ENCODE measurements around the gene DSCAML1.
A peak's percentile ranks its signal among the peaks of the same experiment; 100 is the strongest.
"Not testable (repeated sequence)": the region's sequence is repeated elsewhere in the genome, so short reads cannot be mapped to it uniquely, and the experiment has no call there.

Gene DSCAML1

GRCh38 chr11:117412653-117413275 lies 384.3 kb downstream of the DSCAML1 start:
- no peak for DNase-seq

GRCh38 chr11:117412176-117412575 lies 384.8 kb downstream of the DSCAML1 start:
- no peak for DNase-seq

GRCh38 chr11:117411736-117412135 lies 385.3 kb downstream of the DSCAML1 start:
- DNase-seq, result no peak

- DNase-seq, result peak; percentile 46
Observed at GRCh38 chr11:117410861-117411710, 385.9 kb downstream of the DSCAML1 start.

GRCh38 chr11:117410238-117410637 lies 386.8 kb downstream of the DSCAML1 start:
- no peak for DNase-seq

GRCh38 chr11:117409511-117409910 lies 387.5 kb downstream of the DSCAML1 start:
- no peak for DNase-seq

- DNase-seq, result no peak
Observed at GRCh38 chr11:117408356-117408755, 388.7 kb downstream of the DSCAML1 start.

GRCh38 chr11:117407016-117407415 lies 390.0 kb downstream of the DSCAML1 start:
- DNase-seq, result no peak

GRCh38 chr11:117405898-117406297 lies 391.1 kb downstream of the DSCAML1 start:
- DNase-seq, result not testable (repeated sequence)

- not testable (repeated sequence) for DNase-seq
Observed at GRCh38 chr11:117399100-117399840, 397.7 kb downstream of the DSCAML1 start.

- not testable (repeated sequence) for DNase-seq
Observed at GRCh38 chr11:117398618-117399017, 398.4 kb downstream of the DSCAML1 start.

- DNase-seq, result no peak
Observed at GRCh38 chr11:117396970-117397369, 400.0 kb downstream of the DSCAML1 start.

- DNase-seq, result no peak
Observed at GRCh38 chr11:117395476-117395875, 401.5 kb downstream of the DSCAML1 start.

- no peak for DNase-seq
Observed at GRCh38 chr11:117394221-117394925, 402.6 kb downstream of the DSCAML1 start.

GRCh38 chr11:117392979-117393378 lies 404.0 kb downstream of the DSCAML1 start:
- DNase-seq, result no peak

- DNase-seq, result no peak
Observed at GRCh38 chr11:117392001-117392690, 404.9 kb downstream of the DSCAML1 start.

GRCh38 chr11:117391181-117391580 lies 405.8 kb downstream of the DSCAML1 start:
- no peak for DNase-seq

GRCh38 chr11:117390743-117391142 lies 406.3 kb downstream of the DSCAML1 start:
- no peak for DNase-seq

- no peak for DNase-seq
Observed at GRCh38 chr11:117387992-117388755, 408.8 kb downstream of the DSCAML1 start.

- no peak for DNase-seq
Observed at GRCh38 chr11:117385906-117386305, 411.1 kb downstream of the DSCAML1 start.

- no peak for DNase-seq
Observed at GRCh38 chr11:117385471-117385870, 411.5 kb downstream of the DSCAML1 start.

- no peak for DNase-seq
Observed at GRCh38 chr11:117384045-117384444, 413.0 kb downstream of the DSCAML1 start.
